IPS-NIHi7 (cell line): ENCODE measurements around the gene FCER1G.
"Not testable (repeated sequence)": the region's sequence is repeated elsewhere in the genome, so short reads cannot be mapped to it uniquely, and the experiment has no call there.

Source experiments
- DNase-seq: peaks from one replicate; pipeline ENCODE4 v3.0.0; 2012; ENCODE audit warnings: mixed read lengths; ENCODE audit errors: extremely low spot score

The FCER1G gene

DNA sequence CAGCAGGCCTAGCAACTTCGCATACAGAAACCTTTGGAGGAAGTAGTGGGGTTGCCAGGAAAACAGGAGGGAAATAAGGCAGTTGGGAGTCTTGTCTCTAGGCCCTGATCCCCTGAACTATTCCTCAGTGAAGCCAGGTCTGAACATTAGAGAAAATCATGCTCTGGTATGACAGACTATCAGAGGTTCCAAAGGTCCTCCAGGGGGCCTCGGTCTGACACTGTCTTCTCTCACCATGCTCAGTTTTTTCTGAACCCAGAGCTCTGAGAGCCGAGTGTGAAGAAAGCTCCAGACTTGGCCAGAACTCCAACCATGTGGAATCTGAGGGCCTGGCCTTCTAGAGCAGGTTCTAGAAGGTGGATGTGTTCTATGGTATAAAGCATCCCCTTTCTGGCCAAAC, 14.8 kb downstream of the FCER1G start:
- DNase-seq = peak; percentile 38

DNA sequence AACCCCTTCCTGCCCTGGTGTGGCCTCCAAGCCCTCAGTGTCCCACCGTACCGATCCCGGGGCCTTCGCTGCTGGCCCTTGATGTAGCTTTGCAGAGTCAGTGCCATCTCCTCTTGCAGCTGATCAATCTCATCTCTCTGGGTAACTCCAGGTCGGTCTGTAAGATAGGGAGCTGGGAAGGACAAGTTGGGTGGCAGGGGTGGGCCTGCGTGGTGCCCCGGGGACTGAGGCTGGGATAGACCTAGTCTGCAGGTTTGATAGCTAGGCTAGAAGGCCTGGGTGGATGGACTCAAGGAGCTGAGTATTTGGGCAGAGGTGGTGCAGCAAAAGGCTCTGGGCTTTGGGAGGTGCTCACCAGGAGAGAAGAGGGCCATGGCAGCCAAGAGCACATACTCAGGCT, 15.7 kb downstream of the FCER1G start:
- no peak for DNase-seq

DNA sequence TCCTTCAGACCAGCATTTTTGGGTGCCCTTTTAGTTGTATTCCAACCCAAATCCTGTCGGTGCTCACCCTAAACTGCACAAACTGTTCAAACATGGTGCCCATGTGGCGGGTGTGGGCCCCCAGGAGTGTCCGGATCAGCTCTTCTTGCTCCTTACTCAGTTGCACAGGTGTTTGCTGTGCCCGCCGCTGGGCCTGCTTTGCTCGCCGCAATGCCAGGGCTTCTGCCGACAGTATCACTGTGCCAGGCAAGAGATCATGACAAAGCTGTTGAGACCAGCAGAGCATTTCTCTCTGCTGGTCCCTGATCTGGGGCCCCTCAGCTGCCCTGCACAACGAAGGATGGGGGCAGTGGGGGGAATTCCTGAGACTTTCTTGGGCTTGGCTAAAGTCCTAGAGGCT, 18.0 kb downstream of the FCER1G start:
- DNase-seq = no peak

DNA sequence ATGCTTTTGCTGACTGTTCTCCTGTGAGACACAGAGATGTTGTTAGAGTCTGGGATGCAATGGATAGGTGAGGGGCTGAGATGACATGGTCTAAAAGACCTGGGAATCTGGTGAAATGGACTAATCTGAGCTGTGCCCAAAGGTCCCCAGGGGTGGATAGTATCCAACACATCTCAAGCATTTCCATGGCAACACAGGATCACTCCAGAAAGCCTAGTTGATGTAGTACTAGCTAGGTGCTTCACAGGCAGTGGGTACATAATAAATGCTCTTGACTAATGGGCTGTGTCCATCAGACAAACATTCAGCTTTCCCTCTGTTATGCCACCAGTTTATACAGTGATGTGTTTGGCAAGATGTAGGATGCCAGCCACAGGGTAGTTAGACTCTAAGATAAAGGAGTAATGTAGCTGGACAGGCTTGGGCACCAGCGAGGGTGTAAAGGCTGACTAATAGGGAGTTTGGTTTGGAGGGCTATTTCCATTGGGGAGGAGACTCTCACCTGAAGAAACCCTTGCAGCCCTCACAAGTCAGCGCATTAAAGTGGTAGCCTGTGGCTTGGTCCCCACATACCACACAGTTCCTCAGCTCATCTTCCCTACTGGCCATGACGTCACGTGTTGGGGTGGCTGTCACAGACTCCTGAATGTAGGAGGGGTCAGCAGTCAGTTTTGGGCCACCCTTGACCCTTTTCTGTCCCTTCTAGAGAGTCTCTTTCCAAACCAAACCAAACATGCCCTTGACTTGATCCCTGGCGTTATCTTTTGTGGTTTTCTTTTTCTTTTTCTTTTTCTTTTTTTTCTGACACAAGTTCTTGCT, 21.1 kb downstream of the FCER1G start:
- no peak for DNase-seq

DNA sequence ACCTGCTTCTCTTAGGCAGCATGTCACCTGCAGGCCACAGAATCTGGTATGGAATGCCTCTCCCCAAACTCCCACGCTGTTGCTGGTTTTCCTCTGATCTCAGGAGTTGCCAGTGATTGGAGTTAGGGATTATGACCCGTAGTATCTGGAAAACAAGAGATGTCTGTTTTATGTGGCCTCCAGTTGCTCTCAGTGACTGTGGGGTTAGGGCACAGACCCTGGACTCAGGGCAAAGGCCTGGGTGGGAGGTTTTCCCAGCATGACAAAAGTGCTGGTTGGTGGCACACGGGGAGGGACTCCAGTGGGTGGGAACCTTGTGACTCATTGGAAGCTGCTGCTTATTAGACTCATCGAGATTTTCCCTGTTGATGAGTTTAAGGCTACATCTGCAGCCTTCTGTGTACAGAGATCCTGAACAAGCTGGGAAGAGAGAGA, 23.0 kb downstream of the FCER1G start, which contains the start of gene NR1I3:
Gene NR1I3, minus strand, starts transcription at position 165 of the 435 bp plus-strand sequence. CDS start 1,638 bp downstream, outside the sequence.
- no peak for DNase-seq

DNA sequence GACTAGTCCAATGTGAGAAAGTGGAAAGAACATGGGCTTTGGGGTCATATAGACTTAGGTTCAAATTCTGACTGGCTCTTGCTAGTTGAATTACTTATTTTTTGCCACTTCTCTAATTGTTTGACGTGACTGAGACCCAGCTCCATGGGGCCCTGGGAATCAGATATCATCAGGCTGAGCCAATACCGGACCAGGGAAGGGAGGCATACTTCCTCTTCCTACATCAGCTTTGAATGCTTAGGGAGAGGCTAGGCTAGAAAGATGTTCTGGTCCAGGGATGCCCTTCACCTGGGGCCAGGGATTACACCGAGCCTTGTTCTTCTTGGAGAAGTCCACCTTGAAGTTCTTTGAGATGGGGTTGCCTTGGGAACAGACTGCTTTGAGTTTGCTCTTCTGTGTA, 26.6 kb downstream of the FCER1G start:
- DNase-seq = no peak

DNA sequence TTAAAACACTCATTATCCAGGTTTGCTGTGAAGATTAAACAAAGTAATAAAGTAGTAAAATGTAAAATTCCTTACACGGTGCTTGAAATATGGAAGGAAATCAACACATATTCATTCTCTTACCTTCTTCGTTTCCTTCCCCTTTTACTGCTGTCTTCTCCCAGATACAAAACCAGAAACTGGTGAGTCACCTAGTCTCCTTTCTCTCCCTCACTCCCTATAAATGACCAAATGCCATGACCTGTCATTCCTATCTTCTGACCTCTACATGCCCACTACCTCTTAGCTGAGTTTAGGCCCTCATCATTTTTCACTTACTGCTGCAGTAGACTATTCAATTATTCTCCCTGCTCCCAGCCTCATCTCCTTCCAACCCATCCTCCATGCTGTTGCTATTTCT, 27.2 kb downstream of the FCER1G start:
- DNase-seq = no peak

DNA sequence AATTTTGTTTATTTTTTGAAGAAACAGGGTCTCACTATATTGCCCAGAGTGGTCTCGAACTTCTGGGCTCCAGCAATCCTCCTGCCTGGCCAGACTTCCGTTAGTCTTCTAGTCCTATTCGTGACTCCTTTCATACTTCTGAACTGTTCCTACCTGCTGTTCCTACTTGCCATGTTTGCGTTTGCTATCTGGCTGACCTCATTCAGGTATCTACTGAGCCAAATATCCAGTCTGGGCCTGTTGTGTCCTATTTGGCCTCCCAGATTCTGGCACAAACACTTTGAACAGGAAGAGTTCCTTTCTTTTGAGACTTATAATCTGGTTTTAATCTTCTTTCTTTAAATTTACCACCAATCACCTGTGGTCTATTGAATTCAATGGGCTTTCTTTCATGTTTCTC, 29.8 kb downstream of the FCER1G start:
- DNase-seq = no peak

DNA sequence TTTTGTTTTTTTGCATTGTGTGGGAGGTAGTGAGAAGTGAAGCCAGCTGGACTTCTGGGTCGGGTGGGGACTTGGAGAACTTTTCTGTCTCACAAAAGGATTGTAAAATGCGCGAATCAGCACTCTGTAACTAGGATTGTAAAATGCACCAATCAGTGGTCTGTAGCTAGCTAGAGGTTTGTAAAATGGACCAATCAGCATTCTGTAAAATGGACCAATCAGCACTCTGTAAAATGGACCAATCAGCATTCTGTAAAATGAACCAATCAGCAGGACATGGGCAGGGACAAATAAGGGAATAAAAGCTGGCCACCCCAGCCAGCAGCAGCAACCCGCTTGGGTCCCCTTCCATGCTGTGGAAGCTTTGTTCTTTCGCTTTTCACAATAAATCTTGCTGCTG, 35.0 kb downstream of the FCER1G start:
- not testable (repeated sequence) for DNase-seq

DNA sequence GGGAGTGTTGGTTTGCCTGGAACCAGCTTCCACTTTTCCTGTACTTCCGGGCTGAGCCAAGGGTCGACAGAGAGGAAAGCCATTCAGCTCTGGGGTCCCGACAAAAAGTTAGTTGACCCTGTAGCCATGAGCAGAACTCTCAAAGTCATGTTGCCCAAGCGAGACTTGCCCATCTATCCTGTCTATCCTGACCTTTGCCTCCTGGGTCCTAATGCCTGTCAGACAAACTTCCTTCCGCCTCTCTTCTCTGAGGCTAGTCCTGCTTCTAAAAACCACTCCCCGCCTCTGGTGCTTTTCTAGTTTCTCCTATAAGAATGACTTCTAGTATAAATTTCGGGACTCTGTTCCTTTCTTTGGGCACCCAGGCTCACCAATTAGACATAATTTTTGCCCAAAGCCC, 35.7 kb downstream of the FCER1G start:
- DNase-seq = no peak

DNA sequence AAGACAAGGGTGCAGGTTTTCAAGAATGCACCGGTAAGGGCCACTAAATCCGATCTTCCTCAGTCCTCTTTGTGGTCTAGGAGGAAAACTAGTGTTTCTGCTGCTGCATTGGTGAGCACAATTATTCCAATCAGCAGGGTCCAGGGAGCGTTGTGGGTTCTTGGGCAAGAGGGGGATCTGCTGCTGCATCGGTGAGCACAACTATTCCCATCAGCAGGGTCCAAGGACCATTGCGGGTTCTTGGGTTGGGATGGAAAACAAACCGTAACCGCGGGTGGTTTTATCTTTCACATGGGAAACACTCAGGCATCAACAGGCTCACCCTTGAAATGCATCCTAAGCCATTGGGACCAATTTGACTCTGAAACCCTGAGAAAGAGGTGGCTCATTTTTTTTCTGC, 36.5 kb downstream of the FCER1G start:
- DNase-seq = no peak

DNA sequence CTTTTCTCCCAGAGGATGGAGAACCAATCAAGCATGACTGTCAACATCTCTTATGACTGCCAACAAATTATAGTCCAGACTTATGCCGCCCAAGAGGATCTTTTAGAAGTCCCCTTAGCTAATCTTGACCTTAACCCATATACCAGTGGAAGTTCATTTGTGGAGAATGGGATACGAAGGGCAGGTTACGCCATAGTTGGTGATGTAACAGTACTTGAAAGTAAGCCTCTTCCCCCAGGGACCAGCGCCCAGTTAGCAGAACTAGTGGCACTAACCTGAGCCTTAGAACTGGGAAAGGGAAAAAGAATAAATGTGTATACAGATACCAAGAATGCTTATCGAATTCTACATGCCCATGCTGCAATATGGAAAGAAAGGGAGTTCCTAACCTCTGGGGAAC, 40.2 kb downstream of the FCER1G start:
- not testable (repeated sequence) for DNase-seq

DNA sequence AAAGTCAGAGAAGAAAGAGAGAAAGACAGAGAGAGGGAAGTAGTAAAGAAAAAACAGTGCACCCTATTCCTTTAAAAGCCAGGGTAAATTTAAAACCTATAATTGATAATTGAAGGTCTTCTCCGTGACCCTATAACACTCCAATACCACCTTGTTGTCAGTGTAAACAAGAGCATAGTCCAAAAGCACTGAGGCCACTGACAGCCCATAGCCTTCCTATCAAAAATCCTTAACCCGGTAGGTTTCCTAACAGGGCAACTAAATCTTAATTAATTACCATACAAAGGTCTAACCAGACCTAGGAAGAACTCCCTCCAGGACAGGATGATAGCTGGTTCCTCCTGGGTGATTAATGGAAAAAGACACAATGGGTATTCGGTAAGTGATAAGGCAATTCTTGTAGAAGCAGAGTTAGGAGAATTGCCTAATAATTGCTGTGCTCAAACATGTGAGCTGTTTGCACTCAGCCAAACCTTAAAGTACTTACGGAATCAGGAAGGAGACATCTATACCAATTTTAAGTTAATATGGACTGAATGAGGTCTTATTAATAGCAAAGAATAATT, 40.9 kb downstream of the FCER1G start:
- DNase-seq = not testable (repeated sequence)

DNA sequence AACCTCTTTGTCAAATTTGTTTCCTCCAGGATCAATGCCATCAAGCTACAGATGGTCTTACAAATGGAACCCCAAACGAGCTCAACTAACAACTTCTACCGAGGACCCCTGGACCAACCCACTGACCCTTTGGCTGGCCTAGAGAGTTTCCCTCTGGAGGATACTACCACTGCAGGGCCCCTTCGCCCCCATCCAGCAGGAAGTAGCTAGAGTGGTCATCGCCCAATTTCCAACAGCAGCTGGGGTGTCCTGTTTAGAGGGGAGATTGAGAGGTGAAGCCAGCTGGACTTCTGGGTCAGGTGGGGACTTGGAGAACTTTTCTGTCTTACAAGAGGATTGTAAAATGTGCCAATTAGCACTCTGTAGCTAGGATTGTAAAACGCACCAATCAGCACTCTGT, 42.0 kb downstream of the FCER1G start:
- not testable (repeated sequence) for DNase-seq

DNA sequence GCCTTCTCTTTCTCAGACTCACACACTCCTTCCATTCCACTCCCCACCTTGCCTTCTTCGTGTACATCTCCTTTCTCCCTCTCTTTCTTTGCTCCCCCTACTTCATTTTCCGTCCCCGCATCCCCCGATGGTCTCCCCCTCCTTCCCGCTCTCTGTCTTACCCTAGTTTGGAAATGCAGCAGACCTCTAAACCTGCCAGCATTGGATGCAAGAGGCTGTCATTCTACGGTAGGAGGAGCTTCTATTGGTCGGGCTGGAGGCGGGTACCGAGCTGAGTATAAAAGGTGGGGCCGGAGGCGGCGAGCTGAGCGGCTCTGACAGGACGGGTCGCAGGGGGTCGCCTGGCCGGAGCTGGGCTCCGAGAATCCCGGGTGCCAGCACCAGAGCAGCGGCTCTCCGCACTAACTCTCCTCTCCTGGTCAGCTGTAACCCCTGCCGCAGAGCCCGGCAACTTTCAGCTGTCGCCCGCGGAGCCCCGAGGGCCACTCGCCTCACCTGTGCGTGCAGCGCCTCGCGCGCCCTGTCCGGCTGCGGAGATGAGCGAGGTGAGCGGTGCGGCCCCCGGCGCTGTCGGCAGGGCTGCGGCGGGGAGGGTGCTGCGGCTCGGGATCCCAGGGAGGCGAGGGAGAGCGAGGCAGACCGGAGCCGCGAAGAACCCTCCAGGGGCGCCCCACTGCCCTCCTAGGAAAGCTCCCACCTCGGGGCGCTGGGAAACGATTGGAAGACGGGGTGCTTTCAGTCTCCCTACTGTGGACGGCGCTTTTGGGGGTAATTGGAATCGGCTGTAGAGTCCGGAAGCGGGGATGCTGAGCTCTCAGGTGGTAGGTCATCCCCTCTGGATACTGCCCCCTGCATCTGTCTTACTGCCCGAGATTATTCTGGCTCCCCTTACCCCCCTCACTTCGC, 43.6 kb downstream of the FCER1G start, which contains the start of gene PCP4L1:
Gene PCP4L1, plus strand, starts transcription at position 307 of the 906 bp plus-strand sequence. Its CDS starts 230 bp downstream, at position 537.
- peak; percentile 95 for DNase-seq

DNA sequence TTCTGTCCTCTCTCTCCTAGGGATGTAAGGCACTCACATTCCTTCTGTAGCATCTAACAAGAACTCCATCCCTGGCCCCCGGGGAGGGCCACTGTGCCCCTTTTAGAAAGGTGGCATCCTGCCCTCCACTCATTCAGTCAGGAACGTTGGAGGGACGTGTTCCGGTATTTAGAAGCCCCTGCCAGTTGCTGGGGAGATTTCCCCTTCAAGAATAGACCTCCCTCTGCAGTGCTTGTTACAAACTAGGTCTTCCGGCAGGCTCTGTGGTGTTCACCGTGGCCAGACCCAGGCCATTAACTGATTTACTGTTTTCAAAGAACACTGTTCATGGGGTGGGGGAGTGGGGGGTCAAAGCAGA, 44.2 kb downstream of the FCER1G start:
- no peak for DNase-seq

DNA sequence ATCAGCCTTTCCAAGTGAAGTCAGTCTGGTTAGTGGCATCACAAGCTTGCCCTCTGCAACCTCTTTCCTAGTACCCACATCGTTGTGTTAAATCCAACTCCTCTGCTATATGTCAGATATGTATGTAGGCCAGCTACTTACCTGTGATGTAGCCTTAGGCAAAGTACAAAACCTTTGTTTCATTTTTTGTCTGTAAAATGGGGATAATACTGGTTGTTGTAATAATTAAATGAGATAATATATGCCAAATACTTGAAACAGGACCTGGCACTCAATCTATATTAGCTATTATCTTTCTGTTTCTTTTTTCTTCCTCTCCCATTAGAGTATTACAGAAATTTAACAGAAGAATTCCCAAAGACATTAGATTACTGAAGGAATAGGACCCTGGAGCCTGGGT, 44.7 kb downstream of the FCER1G start:
- no peak for DNase-seq

DNA sequence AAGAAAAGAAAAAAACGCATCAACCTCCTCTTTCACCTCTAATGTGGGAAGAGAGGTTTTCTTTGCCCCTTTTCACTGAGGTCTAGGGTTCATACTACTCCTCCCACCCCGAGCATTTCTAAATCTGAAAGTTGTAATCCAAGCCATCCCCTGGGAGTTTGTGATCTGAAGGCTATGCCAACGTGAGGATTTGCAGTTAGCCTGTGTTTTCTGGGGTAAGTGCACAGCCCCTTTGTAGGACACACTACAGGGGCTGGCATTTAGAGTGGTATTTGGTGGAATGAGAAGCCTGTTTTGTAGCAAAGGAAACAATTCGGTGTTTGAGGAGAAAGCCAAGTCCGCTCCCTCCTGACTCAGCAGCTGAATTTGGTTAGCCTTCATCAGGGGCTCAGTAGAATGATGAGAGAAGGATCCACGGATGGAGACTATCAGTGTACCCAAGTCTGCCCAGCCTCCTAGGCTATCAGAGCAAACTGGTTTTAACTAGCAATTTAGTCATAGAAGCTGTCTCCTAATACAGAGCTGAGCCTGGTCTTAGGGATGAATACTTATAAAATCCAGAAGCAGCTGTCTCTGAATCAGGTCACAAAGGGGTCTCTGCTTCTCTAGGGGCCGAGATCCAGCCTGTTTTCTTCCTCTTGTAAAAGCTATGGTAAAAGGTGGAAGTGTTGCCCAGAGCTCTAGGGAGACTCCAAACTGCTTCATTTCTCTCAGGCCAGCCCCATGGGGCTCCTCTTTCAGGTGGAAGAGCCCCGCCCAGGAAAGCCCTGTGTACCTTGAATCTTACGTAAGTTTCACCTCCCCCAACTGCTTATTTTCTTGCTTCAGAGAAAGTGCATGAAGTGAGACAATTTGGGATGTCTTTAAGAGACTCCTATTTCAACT, 45.5 kb downstream of the FCER1G start:
- DNase-seq = no peak

DNA sequence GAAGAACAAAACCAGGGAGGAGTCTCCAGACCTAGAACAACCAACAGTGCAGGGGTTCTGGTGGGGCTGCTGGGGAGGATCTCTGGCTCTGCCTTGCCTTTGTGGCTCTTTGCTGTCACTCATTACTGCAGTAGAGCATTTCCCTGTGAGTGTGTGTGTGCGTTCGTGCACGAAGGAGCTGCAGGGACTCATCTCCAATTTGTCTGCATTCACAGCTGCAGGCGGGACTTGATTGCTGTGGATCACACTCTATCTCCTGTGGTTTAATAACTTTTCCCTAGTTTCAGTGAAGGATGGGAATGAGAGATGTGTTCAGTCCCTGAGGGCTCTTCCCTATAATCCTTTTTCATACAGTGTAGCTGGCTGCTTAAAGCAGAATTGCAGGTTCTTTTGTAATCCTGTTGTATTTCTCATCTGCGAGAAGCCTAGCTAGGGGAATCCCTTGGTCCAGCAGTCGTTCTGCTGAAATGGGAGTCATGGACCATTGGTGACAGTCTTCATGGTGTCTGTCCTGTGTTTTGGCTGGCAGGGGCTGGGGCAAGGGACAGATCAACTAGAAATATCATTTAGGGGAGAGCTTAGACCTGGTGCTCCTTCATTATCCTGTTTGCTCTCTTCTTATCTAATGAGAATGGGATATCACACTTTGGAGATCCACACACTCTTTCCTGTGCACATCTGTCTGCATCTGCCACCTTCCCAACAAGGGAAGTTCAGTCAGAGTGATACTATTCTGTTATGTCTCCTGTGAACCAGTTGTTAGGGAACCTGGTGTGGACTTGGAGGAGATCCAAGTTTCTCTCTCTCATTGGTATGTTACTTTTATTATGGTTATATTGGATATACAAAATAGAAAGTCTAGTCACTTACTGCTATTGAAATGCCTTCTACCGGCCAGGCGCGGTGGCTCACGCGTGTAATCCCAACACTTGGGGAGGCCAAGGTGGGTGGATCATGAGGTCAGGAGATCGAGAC, 46.5 kb downstream of the FCER1G start:
- no peak for DNase-seq

DNA sequence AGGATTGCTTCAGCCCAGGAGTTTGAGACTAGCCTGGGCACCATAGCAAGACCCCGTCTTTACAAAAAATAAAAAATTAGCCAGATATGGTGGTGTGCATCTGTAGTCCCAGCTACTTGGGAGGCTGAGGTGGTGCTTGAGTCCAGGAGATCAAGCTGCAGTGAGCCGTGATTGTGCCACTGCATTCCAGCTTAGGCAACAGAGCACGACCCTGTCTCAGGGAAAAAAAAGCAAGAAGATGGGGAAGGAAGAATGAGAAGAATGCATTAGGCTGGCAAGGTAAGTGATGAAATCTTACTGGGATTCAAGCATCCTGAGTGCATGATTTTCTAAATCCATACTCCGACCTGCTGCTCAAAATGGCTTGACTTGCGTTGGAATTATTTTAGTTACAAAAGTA, 50.2 kb downstream of the FCER1G start:
- DNase-seq = no peak
